ENCODE results near the gene TACC3.

The TACC3 gene

DNA sequence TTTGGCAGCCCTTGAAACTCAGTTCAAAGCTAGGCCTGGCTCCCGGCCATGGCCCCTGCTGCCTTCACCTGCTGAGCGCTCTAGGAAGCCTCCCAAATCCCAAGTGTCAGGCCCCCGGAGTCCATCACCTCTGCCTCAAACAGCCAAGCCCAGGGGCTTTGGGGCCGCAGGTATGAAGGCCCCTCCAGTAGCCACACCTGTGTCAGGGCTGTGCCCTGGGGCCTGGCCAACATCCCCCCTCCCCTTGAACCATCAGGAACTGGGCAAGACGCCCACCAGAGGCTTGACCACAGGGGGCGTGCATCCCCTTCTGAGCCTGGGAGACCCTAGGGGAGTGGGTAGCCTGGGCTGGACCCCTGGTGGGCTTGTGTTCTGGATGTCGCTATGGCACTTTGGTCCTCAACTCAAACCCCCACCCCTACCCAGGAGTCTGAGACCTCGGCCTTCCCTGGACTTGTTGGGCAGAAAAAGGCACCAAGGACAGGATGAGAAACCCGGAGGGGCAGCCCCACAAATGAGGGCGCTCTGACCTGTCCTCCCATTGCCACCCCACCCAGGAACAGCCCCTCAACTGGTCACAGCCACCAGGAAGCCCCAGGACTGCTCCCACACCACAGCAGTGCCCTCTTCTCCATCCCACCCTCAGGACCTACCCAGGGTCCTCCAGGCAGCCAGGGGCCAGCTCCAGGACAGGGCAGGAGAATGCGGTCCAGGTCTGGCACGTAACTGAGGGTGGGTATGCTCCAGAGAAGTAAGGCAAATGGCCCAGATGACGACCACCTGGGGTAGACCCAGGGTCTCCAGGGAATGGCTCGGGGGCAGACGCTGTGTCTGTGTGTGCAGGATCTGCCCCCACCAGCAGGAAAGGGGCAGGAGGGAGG, 5.0 kb upstream of the TACC3 start:
- TF ChIP-seq, protein P1, sequence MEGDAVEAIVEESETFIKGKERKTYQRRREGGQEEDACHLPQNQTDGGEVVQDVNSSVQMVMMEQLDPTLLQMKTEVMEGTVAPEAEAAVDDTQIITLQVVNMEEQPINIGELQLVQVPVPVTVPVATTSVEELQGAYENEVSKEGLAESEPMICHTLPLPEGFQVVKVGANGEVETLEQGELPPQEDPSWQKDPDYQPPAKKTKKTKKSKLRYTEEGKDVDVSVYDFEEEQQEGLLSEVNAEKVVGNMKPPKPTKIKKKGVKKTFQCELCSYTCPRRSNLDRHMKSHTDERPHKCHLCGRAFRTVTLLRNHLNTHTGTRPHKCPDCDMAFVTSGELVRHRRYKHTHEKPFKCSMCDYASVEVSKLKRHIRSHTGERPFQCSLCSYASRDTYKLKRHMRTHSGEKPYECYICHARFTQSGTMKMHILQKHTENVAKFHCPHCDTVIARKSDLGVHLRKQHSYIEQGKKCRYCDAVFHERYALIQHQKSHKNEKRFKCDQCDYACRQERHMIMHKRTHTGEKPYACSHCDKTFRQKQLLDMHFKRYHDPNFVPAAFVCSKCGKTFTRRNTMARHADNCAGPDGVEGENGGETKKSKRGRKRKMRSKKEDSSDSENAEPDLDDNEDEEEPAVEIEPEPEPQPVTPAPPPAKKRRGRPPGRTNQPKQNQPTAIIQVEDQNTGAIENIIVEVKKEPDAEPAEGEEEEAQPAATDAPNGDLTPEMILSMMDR (IDR thresholded peaks at IDR 0.05) = no peak

DNA sequence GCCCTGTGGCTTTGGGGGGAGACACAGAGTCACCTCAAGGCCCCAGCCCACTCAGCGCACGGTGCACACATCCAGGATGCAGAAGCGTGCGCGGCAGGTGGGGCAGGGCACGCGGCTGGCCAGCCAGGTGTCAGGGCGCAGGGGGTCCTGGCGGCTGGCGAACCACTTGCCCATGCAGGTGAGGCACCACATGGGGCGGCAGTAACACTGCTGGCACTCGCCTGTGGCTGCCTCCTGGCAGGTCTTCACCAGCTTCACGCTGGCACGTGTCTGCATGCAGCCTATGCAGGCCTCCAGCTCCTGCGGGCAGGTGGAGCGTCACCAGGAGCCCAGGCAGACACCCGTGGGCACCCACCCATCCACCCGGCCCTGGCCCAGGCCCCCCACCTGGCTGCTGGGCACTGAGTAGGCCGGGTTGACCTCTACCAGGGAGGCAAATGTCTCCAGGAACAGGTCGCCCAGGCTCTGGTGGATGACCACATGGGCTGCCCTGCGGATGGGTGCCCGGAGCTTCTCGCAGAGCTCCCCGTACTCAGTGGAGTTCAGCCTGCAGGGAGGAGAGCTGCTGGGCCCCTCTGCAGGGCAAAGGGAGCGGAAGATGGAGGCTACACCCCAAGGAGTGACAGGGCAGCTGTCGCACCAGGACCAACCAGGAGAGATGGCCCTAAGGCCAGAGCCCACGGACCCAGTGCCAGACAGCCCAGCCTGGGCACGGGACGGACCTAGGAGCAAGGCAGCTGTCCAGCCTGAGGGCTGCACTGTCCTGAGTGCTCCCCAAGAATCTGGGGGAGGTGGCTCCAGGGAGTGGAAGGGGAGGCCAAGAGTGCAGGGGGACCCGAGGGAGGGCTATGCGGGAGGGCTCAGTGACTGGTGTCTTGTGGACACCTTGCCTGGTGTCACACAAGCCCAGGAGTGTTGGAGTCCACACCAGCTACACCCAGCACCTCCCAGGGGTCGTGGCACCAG, 3.9 kb upstream of the TACC3 start:
- TF ChIP-seq, protein P1 (IDR thresholded peaks at IDR 0.05) = no peak

DNA sequence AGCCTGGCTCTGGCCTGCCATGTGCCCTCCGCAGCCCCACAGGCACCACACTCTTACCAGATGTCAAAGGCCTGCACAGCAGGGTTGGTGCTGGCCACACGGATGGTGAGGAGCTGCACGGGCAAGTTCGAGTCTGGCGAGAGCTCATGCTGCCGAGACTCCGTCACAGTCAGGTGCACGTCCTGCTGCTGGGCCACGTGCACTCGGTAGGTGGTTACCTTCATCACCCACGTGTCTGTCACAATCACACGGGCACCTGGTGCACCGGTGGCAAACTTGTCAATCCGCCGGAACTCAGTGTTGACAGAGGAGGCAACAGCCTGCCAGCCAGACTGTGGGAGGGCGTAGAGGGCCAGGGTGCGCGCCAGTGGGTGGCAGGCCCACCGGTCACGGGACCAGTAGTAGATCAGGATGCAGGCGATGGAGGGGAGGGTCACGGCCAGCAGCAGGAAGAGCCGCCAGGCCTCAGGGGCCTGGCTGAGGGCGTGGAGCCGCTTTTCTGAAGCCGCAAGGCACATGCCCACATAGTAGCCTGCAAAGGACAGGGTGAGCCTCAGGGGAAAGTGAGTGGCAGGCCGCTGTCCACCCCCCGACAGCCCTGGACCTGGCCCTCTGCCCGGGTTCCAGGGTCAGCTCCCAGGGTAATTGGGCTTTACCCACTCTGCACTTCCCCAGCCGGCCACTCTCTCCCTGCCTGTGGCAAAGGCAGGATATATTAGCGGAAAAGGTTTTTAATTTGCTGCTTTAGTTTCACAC, 3.0 kb upstream of the TACC3 start:
- TF ChIP-seq, protein P1 (IDR thresholded peaks at IDR 0.05) = no peak

DNA sequence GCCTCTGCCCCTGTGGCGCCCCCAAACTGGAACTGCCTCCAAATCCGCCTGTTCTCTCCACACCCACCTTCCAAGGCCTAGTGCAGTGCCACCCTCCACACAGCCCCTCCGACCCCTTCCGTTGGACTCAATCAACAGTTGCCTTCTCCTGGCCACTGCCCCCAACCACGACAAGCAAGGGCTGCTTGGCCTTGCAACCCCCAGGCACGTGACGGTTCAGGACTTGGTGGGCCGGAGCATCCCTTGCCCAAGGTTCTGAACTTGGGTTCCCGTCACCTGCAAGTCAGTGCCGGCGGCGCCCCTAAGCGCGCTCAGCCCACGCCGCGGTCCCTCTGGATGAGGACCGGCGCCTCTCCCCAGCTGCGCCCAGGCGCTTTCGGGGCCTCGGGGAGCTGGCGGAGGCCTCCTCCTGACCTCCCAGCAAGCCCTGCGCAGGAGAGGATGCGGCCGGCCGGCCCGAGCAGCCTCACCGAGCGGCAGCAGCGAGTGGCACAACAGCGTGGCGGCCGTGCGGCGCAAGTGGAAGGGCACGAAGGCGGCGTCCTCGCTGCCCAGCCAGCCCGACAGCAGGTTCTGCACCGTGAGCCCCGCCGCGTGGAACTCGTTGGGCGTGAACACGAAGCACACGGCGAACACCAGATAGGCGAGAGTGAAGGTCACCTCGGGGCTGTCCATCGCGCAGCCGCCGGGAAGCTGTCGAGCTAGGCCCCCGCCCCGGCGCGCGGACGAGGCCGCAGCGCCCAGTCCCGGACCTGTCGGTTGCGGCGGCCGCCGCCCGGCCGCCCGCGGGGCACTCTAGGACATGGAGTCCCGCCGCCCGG, 948 bp upstream of the TACC3 start:
- TF ChIP-seq, protein P1 (IDR thresholded peaks at IDR 0.05) = no peak

DNA sequence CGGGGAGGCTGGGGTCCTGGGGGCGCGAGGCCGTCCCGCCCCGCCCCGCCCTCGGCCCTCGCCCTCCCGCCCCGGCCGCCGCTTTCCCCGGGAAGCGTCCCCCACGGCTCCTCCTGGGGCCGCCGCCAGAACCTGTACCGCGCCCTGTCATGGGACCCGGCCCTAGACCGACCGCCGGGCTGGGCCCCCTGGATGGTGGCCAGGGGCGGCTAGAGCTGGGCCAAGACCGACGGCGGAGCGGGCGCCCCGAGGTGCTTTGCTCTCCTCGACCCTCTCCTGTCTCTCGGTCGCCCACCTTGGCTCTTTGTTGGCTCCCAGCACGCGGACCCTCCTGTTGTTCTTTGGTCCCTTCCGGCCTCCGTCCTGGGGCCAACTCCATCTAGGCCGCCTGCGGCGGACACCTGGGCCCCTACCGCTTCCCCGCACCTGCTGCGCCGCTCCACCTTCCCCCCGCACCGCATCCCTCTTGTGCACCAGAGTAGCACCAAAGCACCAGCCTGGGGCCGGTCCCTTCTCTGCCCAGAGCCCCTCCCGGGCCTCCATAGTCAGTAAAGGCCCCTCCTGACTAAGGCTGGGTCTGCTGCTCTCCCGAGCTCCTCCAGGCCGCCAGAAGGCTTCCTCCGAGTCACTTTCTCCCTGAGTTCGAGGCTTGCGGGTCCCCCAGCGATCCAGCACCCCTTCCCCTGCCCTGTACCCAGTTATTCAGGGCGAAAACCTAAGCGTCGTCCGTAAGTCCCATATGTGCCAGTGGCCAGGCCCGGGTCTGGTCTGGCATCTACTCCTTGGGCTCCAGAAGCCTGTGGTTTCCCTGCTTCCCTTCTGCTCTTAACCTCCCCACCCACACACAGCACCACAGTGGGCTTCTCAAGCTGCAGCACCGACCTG, 587 bp downstream of the TACC3 start:
- TF ChIP-seq, protein P1 (IDR thresholded peaks at IDR 0.05) = no peak

DNA sequence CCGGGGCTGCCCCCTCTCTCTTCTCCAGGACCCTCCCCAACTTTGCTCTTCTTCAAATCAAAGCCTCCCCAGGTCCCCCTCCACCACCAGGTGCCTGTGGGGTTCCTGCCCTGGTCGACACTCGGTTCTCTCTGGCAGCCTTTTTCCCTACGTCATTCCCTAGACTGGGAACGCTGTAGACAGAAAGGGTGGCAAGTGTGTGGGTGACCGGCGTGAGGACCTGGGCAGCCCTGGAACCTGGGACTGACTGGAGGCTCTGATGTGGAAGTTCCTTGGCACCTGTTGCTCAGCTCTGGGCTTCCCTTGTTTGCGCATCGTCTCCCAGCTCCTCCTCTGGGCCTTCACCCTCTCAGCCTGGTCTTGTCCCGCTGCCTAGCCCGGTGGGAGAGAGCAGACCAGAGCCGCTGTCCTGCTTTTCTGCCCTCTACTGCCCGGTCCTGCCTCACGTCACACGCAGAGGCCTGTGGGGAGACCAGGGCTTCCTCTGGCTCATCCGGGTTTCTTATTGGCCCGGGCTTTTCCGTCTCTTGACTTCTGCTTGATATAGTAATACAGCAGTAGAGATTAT, 1.3 kb downstream of the TACC3 start:
- TF ChIP-seq, protein P1 (IDR thresholded peaks at IDR 0.05) = no peak
